Raji (cell line): ENCODE data around the gene CAMTA1.

Experiments used
- POLR2A ChIP-seq: IDR thresholded peaks from 2 replicates; pipeline ENCODE4 v1.6.1; 2011; ENCODE audit warnings: low read depth, low read length, control low read depth; ENCODE audit not compliant: insufficient read depth

CAMTA1 gene

GRCh38 chr1:7594714-7595295, 809.6 kb downstream of the CAMTA1 start:
- no peak for TF ChIP-seq POLR2A

GRCh38 chr1:7595336-7595735, 810.1 kb downstream of the CAMTA1 start:
- no peak for TF ChIP-seq POLR2A

GRCh38 chr1:7596126-7596965, 811.1 kb downstream of the CAMTA1 start:
- TF ChIP-seq POLR2A, result no peak

GRCh38 chr1:7606096-7606495, 820.8 kb downstream of the CAMTA1 start:
- TF ChIP-seq POLR2A, result no peak

- TF ChIP-seq POLR2A, result no peak
Measured at GRCh38 chr1:7607097-7607496, 821.8 kb downstream of the CAMTA1 start.

- TF ChIP-seq POLR2A, result no peak
Measured at GRCh38 chr1:7608628-7609305, 823.5 kb downstream of the CAMTA1 start.

GRCh38 chr1:7609311-7609994, 824.2 kb downstream of the CAMTA1 start:
- no peak for TF ChIP-seq POLR2A

- TF ChIP-seq POLR2A, result no peak
Measured at GRCh38 chr1:7610106-7610731, 825.0 kb downstream of the CAMTA1 start.

GRCh38 chr1:7610936-7611335, 825.7 kb downstream of the CAMTA1 start:
- TF ChIP-seq POLR2A, result no peak

- TF ChIP-seq POLR2A, result no peak
Measured at GRCh38 chr1:7611421-7612010, 826.3 kb downstream of the CAMTA1 start.

- TF ChIP-seq POLR2A, result no peak
Measured at GRCh38 chr1:7613106-7613850, 828.0 kb downstream of the CAMTA1 start.

GRCh38 chr1:7613851-7614205, 828.6 kb downstream of the CAMTA1 start:
- TF ChIP-seq POLR2A, result no peak

- TF ChIP-seq POLR2A, result no peak
Measured at GRCh38 chr1:7614576-7615074, 829.4 kb downstream of the CAMTA1 start.

- no peak for TF ChIP-seq POLR2A
Measured at GRCh38 chr1:7615138-7615537, 829.9 kb downstream of the CAMTA1 start.
